GM12878 (cell line): ENCODE results near the gene FUBP3. TPM values are rescaled to one million over a fixed set of nuclear protein-coding genes. Genes with fewer than 3 reads are reported as not detected.

ENCODE experiments used
- ATAC-seq: fragments of 200-7000 bp; cut with Tn5 transposase; 3 replicates; pipeline ENCODE4 v1.9.1; 2020; ENCODE audit warnings: mild to moderate bottlenecking, moderate library complexity
- BruUV-seq: library from RNA; stranded (reverse); fragments of 400-500 nt; replicated peaks from 2 replicates; lab custom pipeline; 2021; lab: Mats Ljungman, UMichigan
- CTCF ChIA-PET: fragments of 300-600 bp; sonication (Branson Sonifier 250); formaldehyde crosslinking; extraction: SDS; loops from one replicate; lab custom pipeline; 2021; ENCODE audit warnings: inconsistent platforms; lab: Yijun Ruan, JAX
- POLR2A ChIA-PET: fragments of 350-600 bp; formaldehyde crosslinking; extraction: SDS; loops from one replicate; lab custom pipeline; 2021; ENCODE audit warnings: inconsistent platforms; lab: Charles Lee
- RAD21 ChIA-PET: fragments of 300-600 bp; sonication (Branson Sonifier 250); formaldehyde crosslinking; loops from one replicate; lab custom pipeline; 2023; ENCODE audit warnings: antibody characterized with exemption; ENCODE audit not compliant: unreplicated experiment; lab: Charles Lee
- SMC1A ChIA-PET: fragments of 300-600 bp; sonication (Branson Sonifier 250); formaldehyde crosslinking; loops from one replicate; lab custom pipeline; 2023; ENCODE audit not compliant: unreplicated experiment, uncharacterized antibody; lab: Charles Lee
- DNase-seq: peaks from one replicate; pipeline ENCODE4 v3.0.0-alpha.2; 2011; ENCODE audit warnings: low read depth, low spot score
- FAIRE-seq: peaks from 3 replicates; lab custom pipeline; 2011; peaks lifted over from hg19 to GRCh38; lab: Jason Lieb, UNC
- H2AFZ ChIP-seq: 2 replicates; pipeline ENCODE4 v1.6.0; 2011; ENCODE audit warnings: low read depth, low read length, control low read depth; ENCODE audit not compliant: control insufficient read depth
- H3K27ac ChIP-seq: 2 replicates; pipeline ENCODE4 v1.5.1; 2011; ENCODE audit warnings: control low read depth; ENCODE audit not compliant: control insufficient read depth, insufficient read depth
- H3K27me3 ChIP-seq, 2 experiments: replicated peaks in 1 of 2; 2 replicates each; pipeline versions ENCODE4 v1.6.0 to v1.6.1; 2011; ENCODE audit warnings: low read length in 1 of 2; ENCODE audit not compliant: control insufficient read depth in 2 of 2, insufficient read depth in 2 of 2
- H3K36me3 ChIP-seq, 2 experiments: 2 replicates each; pipeline ENCODE4 v1.5.1; 2011; ENCODE audit warnings: low read length in 1 of 2; ENCODE audit not compliant: control insufficient read depth in 2 of 2, insufficient read depth in 2 of 2
- H3K4me1 ChIP-seq: 2 replicates; pipeline ENCODE4 v1.6.1; 2011; ENCODE audit warnings: mild to moderate bottlenecking, low read length, moderate library complexity, mixed read lengths; ENCODE audit not compliant: control insufficient read depth, insufficient read depth
- H3K4me2 ChIP-seq: 2 replicates; pipeline ENCODE4 v1.6.0; 2011; ENCODE audit warnings: control low read depth; ENCODE audit not compliant: control insufficient read depth, insufficient read depth
- H3K4me3 ChIP-seq: fragments of 200-600 bp; sonication (generic); 2 replicates; pipeline ENCODE4 v1.5.1; 2016
- H3K79me2 ChIP-seq: 2 replicates; pipeline ENCODE4 v1.6.0; 2011; ENCODE audit warnings: low read length; ENCODE audit not compliant: control insufficient read depth, insufficient read depth
- H3K9ac ChIP-seq: 2 replicates; pipeline ENCODE4 v1.8.0; 2011; ENCODE audit warnings: low read length, control low read depth, mixed read lengths; ENCODE audit not compliant: control insufficient read depth, insufficient read depth
- H3K9me3 ChIP-seq: replicated peaks from 3 replicates; pipeline ENCODE4 v1.5.1; 2011; ENCODE audit warnings: mild to moderate bottlenecking, low read length; ENCODE audit not compliant: control insufficient read depth, insufficient read depth
- H4K20me1 ChIP-seq: 2 replicates; pipeline ENCODE4 v1.6.0; 2011; ENCODE audit not compliant: control insufficient read depth, insufficient read depth
- BRCA1 ChIP-seq: IDR thresholded peaks from 2 replicates; pipeline ENCODE4 v1.6.1; 2011; ENCODE audit warnings: low read depth, low read length, improper control_type of control experiment
- ETV6 ChIP-seq, 2 experiments: fragments of 450-650 bp in 1 of 2; IDR thresholded peaks in 1 of 2; conservative IDR thresholded peaks in 1 of 2; 2 replicates each; pipeline ENCODE4 v1.6.1; 2014; ENCODE audit warnings: antibody characterized with exemption in 1 of 2, borderline replicate concordance in 1 of 2, low read depth in 1 of 2, mild to moderate bottlenecking in 1 of 2, moderate library complexity in 1 of 2
- HDAC6 ChIP-seq: fragments of 200-600 bp; sonication (generic); IDR thresholded peaks from one replicate; pipeline ENCODE4 v1.8.0; 2017; ENCODE audit warnings: antibody characterized with exemption; ENCODE audit not compliant: unreplicated experiment
- IRF3 ChIP-seq: fragments of 450-650 bp; IDR thresholded peaks from 2 replicates; pipeline ENCODE4 v1.6.1; 2014; ENCODE audit warnings: mild to moderate bottlenecking
- MYC ChIP-seq: IDR thresholded peaks from 2 replicates; pipeline ENCODE4 v1.6.1; 2011; ENCODE audit warnings: mild to moderate bottlenecking, low read length, moderate library complexity, inconsistent platforms; ENCODE audit not compliant: insufficient read depth, insufficient replicate concordance, insufficient read length, severe bottlenecking
- POLR2A ChIP-seq: IDR thresholded peaks from 2 replicates; pipeline ENCODE4 v1.6.1; 2011; ENCODE audit warnings: low read depth, mild to moderate bottlenecking, low read length
- SP1 ChIP-seq: IDR thresholded peaks from one replicate; pipeline ENCODE4 v1.6.1; 2011; ENCODE audit warnings: low read depth, low read length
- SPI1 ChIP-seq: IDR thresholded peaks from 2 replicates; pipeline ENCODE4 v1.6.1; 2011; ENCODE audit warnings: low read depth, mild to moderate bottlenecking, low read length, moderate library complexity, borderline replicate concordance; ENCODE audit not compliant: insufficient read depth
- TARDBP ChIP-seq: IDR thresholded peaks from 2 replicates; pipeline ENCODE4 v1.6.1; 2016; ENCODE audit warnings: borderline replicate concordance
- TBL1XR1 ChIP-seq: IDR thresholded peaks from 2 replicates; pipeline ENCODE4 v1.6.1; 2012; ENCODE audit warnings: low read depth, low read length, improper control_type of control experiment
- ZBED1 ChIP-seq: IDR thresholded peaks from 2 replicates; pipeline ENCODE4 v1.6.1; 2016; ENCODE audit warnings: borderline replicate concordance
- WGBS: methylation state at CpG from one replicate; pipeline ENCODE4 v1.1.6; 2016; ENCODE audit warnings: low lambda C conversion rate; ENCODE audit not compliant: insufficient replicate concordance, insufficient coverage; ENCODE audit errors: missing lambda C conversion rate; 5-methylcytosine and 5-hydroxymethylcytosine counted together
- in situ Hi-C: fragments of 300-500 bp; cut with MboI; formaldehyde crosslinking; loops from 9 replicates; pipeline ENCODE4 v1.14.3; 2018; ENCODE audit warnings: mixed read lengths
- intact Hi-C: fragments of 100-400 bp; cut with micrococcal nuclease; formaldehyde crosslinking; loops from one replicate; pipeline ENCODE4 v1.14.2; 2022; ENCODE audit not compliant: unreplicated experiment
- polyA plus RNA-seq, 11 experiments: library from polyadenylated mRNA; depleted of rRNA in 4 of 11; unstranded in 6 of 11; stranded (reverse) in 5 of 11; fragments of >200 nt; fragmentation: Nextera tagmentation in 4 of 11; fragmentation: Illumina TruSeq in 1 of 11; extraction: Ambion mirVana in 4 of 11; extraction: Trizol in 1 of 11; gene quantifications; 1 replicate in 1 of 11; 2 replicates in 10 of 11; pipeline versions ENCODE4 v1.2.1 to v1.2.3, GENCODE V29; 2011 to 2016; ENCODE audit warnings: inconsistent platforms in 2 of 11, missing spikeins in 2 of 11, low read depth in 1 of 11
- total RNA-seq, 4 experiments: library from RNA; depleted of rRNA in 3 of 4; stranded (reverse); fragments of >200 nt in 3 of 4; fragmentation: Illumina TruSeq in 1 of 4; extraction: Trizol in 1 of 4; gene quantifications; 2 replicates each; pipeline versions ENCODE4 v1.2.1 to v1.2.3, GENCODE V29; 2013 to 2021

FUBP3 gene
- total and polyA plus RNA-seq, 10 of the 15 experiments (the other 5 are each of a cell fraction or from before 2014, with no cell fraction given) = 2.4 to 49.4 (median 37.2) TPM

DNA sequence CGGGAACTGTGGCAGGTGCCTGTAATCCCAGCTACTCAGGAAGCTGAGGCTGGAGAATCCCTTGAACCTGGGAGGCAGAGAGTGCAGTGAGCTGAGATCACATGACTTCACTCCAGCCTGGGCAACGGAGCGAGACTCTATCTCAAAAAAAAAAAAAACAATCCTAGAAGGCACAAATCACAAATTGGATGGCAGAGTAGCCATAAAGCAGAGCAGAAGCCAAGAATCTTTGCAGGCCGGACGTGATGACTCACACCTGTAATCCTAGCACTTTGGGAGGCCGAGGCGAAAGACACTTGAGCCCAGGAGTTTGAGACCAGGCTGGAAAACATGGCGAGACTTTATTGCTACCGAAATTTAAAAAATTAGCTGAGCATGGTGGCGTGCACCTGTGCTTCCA lies 9.2 kb upstream of the FUBP3 start:
- WGBS = 58% methylated on average over 10 of the region's 10 CpGs
- no peaks in the 10 kb centered on the region for H3K27me3 ChIP-seq
- H3K4me1 ChIP-seq = no peaks in the 10 kb centered on the region
- POLR2A ChIA-PET = no interaction called here
- TF ChIP-seq SPI1 (no peak), SP1 (no peak), TBL1XR1 (no peak), ZBED1 (no peak), IRF3 (no peak), TARDBP (no peak), MYC (no peak), BRCA1 (no peak), POLR2A (no peak), ETV6 (conservative IDR thresholded peaks at IDR 0.05 in 1 of 2, IDR thresholded peaks at IDR 0.05 in 1 of 2; ENCODE audit: borderline replicate concordance in 1 of 2, low read depth in 1 of 2) (no peak), HDAC6 (no peak)
- FAIRE-seq (no peak), ATAC-seq (no peak), DNase-seq (no peak)
- no peak overlapping the region for H3K4me3 ChIP-seq
- no peaks in the 10 kb centered on the region for H3K79me2 ChIP-seq
- no peaks in the 10 kb centered on the region for H3K36me3 ChIP-seq
- no peak overlapping the region for H2AFZ ChIP-seq
- BruUV-seq = no TSS peak
- H3K9ac ChIP-seq = no peak overlapping the region
- in situ Hi-C loops (no loop called here), intact Hi-C loops (no loop called here)
- no peak overlapping the region for H3K27ac ChIP-seq
- CTCF ChIA-PET = no interaction called here
- no peaks in the 10 kb centered on the region for H4K20me1 ChIP-seq
- RAD21 ChIA-PET = no interaction called here
- H3K4me2 ChIP-seq = no peak overlapping the region
- H3K9me3 ChIP-seq = no peaks in the 10 kb centered on the region
- SMC1A ChIA-PET = no interaction called here
